ENCODE results near the gene EIF2B5.

EIF2B5 gene

GRCh38 chr3:184181596-184181995 lies 46.4 kb downstream of the EIF2B5 start:
- TF ChIP-seq, protein P1, sequence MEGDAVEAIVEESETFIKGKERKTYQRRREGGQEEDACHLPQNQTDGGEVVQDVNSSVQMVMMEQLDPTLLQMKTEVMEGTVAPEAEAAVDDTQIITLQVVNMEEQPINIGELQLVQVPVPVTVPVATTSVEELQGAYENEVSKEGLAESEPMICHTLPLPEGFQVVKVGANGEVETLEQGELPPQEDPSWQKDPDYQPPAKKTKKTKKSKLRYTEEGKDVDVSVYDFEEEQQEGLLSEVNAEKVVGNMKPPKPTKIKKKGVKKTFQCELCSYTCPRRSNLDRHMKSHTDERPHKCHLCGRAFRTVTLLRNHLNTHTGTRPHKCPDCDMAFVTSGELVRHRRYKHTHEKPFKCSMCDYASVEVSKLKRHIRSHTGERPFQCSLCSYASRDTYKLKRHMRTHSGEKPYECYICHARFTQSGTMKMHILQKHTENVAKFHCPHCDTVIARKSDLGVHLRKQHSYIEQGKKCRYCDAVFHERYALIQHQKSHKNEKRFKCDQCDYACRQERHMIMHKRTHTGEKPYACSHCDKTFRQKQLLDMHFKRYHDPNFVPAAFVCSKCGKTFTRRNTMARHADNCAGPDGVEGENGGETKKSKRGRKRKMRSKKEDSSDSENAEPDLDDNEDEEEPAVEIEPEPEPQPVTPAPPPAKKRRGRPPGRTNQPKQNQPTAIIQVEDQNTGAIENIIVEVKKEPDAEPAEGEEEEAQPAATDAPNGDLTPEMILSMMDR (IDR thresholded peaks at IDR 0.05; ENCODE audit: borderline replicate concordance, control extremely low read depth, extremely low read depth, insufficient read depth, missing control alignments), result no peak
- DNase-seq (ENCODE audit: low spot score), result no peak
- in situ Hi-C loops (cut with MboI; ENCODE audit: low sequenced_read_pairs, unreplicated experiment), result no loop called here

DNA sequence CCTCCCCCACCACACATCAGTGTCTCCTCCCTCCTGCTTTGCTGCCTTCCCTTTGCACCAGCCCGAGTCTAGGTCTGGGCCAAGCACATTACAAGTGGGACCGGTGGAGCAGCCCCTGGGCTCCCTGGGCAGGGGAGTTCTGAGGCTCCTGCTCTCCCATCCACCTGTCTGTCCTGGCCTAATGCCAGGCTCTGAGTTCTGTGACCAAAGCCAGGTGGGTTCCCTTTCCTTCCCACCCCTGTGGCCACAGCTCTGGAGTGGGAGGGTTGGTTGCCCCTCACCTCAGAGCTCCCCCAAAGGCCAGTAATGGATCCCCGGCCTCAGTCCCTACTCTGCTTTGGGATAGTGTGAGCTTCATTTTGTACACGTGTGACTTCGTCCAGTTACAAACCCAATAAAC lies 48.5 kb downstream of the EIF2B5 start:
- TF ChIP-seq, protein P1 (IDR thresholded peaks at IDR 0.05; ENCODE audit: borderline replicate concordance, control extremely low read depth, extremely low read depth, insufficient read depth, missing control alignments), result no peak
- no peak for DNase-seq (ENCODE audit: low spot score)
- in situ Hi-C loops (cut with MboI; ENCODE audit: low sequenced_read_pairs, unreplicated experiment), result no loop called here

DNA sequence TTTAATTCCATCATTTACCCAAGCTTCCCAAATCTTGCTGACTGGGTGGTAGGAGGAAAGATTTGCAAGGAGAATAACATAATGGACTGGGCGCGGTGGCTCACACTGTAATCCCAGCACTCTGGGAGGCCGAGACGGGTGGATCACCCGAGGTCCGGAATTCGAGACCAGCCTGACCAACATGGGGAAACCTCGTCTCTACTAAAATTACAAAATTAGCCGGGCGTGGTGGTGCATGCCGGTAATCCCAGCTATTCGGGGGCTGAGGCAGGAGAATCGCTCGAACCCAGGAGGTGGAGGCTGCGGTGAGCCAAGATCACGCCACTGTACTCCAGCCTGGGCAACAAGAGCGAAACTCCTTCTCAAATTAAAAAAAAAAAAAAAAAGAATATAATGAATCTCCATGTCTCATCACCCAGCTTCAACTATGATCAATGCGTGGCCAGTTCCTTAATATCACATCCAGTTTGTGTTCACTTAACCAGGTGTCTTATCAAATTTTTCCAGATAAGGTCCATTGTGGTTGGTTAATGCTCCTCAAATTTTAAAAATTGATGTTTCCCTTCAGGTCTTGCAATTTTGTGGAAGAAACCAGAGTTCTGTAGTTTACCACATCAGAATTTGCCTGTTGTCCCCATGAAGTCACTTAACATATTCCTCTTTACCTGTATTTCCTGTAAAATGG lies 49.5 kb downstream of the EIF2B5 start:
- DNase-seq (ENCODE audit: low spot score), result no peak
- in situ Hi-C loops (cut with MboI; ENCODE audit: low sequenced_read_pairs, unreplicated experiment), result no loop called here
- TF ChIP-seq, protein P1 (IDR thresholded peaks at IDR 0.05; ENCODE audit: borderline replicate concordance, control extremely low read depth, extremely low read depth, insufficient read depth, missing control alignments), result no peak

GRCh38 chr3:184185461-184186183 lies 50.5 kb downstream of the EIF2B5 start:
- in situ Hi-C loops (cut with MboI; ENCODE audit: low sequenced_read_pairs, unreplicated experiment), result no loop called here
- peak; percentile 99 for DNase-seq (ENCODE audit: low spot score)
- TF ChIP-seq, protein P1 (IDR thresholded peaks at IDR 0.05; ENCODE audit: borderline replicate concordance, control extremely low read depth, extremely low read depth, insufficient read depth, missing control alignments), result no peak

- TF ChIP-seq, protein P1 (IDR thresholded peaks at IDR 0.05; ENCODE audit: borderline replicate concordance, control extremely low read depth, extremely low read depth, insufficient read depth, missing control alignments), result no peak
- no peak for DNase-seq (ENCODE audit: low spot score)
- in situ Hi-C loops (cut with MboI; ENCODE audit: low sequenced_read_pairs, unreplicated experiment), result no loop called here
These were observed 51.2 kb downstream of the EIF2B5 start, which contains the start of gene ABCF3 for GRCh38 chr3:184186184-184186901. Gene ABCF3, plus strand, starts transcription at chr3:184186199. Its CDS starts 9 bp downstream, at chr3:184186208.

DNA sequence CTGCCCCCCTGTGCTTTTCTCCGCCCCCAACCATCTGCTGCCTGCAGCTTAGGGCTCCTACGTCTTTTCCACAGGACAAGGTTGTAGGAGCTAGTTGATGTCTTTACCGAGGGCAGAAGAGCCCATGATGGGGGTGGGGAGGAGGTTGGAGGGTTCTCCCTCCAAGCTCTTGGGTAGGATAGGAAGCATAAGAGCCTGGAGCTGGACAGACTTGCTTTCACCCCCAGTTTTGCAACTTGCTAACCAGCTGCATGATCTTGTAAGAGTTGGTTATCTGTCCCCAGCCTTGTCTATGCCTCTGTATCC lies 51.7 kb downstream of the EIF2B5 start:
- no peak for DNase-seq (ENCODE audit: low spot score)
- in situ Hi-C loops (cut with MboI; ENCODE audit: low sequenced_read_pairs, unreplicated experiment), result no loop called here
- TF ChIP-seq, protein P1 (IDR thresholded peaks at IDR 0.05; ENCODE audit: borderline replicate concordance, control extremely low read depth, extremely low read depth, insufficient read depth, missing control alignments), result no peak

Measured in GM13976 (cell line).